H1 (cell line): Measurements from ENCODE around the gene RXRA.

ENCODE experiments used
- CEBPB ChIP-seq: IDR thresholded peaks from 2 replicates; pipeline ENCODE4 v1.6.1; 2012; ENCODE audit warnings: low read depth, low read length
- EZH2 ChIP-seq: fragments of 200-600 bp; sonication (generic); IDR thresholded peaks from 2 replicates; pipeline ENCODE4 v1.7.1; 2012; ENCODE audit warnings: low read depth, mild to moderate bottlenecking, moderate library complexity, low read length, inconsistent platforms; ENCODE audit not compliant: severe bottlenecking
- GABPA ChIP-seq: IDR thresholded peaks from 2 replicates; pipeline ENCODE4 v1.6.1; 2011; ENCODE audit warnings: mild to moderate bottlenecking, low read length, moderate library complexity, borderline replicate concordance; ENCODE audit not compliant: insufficient read depth
- JUN ChIP-seq: IDR thresholded peaks from 2 replicates; pipeline ENCODE4 v1.6.1; 2011; ENCODE audit warnings: low read depth, mild to moderate bottlenecking, improper control_type of control experiment, low read length
- KDM4A ChIP-seq: IDR thresholded peaks from one replicate; pipeline ENCODE4 v1.7.1; 2012; ENCODE audit warnings: low read depth, mild to moderate bottlenecking, moderate library complexity, low read length, inconsistent platforms; ENCODE audit not compliant: severe bottlenecking
- MAX ChIP-seq: IDR thresholded peaks from 2 replicates; pipeline ENCODE4 v1.6.1; 2012; ENCODE audit warnings: inconsistent platforms
- NANOG ChIP-seq: IDR thresholded peaks from 2 replicates; pipeline ENCODE4 v1.6.1; 2011; ENCODE audit warnings: low read length, low read depth, mild to moderate bottlenecking, inconsistent platforms; ENCODE audit not compliant: insufficient read depth, poor library complexity, severe bottlenecking
- POLR2A ChIP-seq, 2 experiments: IDR thresholded peaks; 1 replicate in 1 of 2; 2 replicates in 1 of 2; pipeline ENCODE4 v1.6.1; 2011; ENCODE audit warnings: low read depth in 2 of 2, low read length in 2 of 2, mild to moderate bottlenecking in 2 of 2; ENCODE audit errors: control extremely low read depth in 1 of 2
- POLR2AphosphoS5 ChIP-seq: IDR thresholded peaks from 2 replicates; pipeline ENCODE4 v1.6.1; 2011; ENCODE audit warnings: low read depth, low read length
- RFX5 ChIP-seq: IDR thresholded peaks from 2 replicates; pipeline ENCODE4 v1.6.1; 2011; ENCODE audit warnings: low read depth, low read length, improper control_type of control experiment, borderline replicate concordance
- SP2 ChIP-seq: IDR thresholded peaks from 2 replicates; pipeline ENCODE4 v1.6.1; 2012; ENCODE audit warnings: mild to moderate bottlenecking, low read length, inconsistent platforms
- YY1 ChIP-seq: IDR thresholded peaks from 2 replicates; pipeline ENCODE4 v1.6.1; 2011; ENCODE audit warnings: low read depth, mild to moderate bottlenecking, low read length
- TF ChIP-seq, protein P1 (sequence below), 3 experiments: IDR thresholded peaks; 1 replicate in 2 of 3; 2 replicates in 1 of 3; pipeline versions ENCODE4 v1.5.1 to v1.6.1; 2011; ENCODE audit warnings: low read length in 3 of 3, mild to moderate bottlenecking in 3 of 3, inconsistent platforms in 2 of 3, low read depth in 1 of 3, moderate library complexity in 1 of 3; ENCODE audit not compliant: insufficient read depth in 1 of 3; ENCODE audit errors: control extremely low read depth in 1 of 3
- TF ChIP-seq, protein P2 (sequence below): IDR thresholded peaks from 2 replicates; pipeline ENCODE4 v1.6.1; 2011; ENCODE audit warnings: low read length, improper control_type of control experiment

GRCh38 chr9:134404376-134405358 is 78.4 kb downstream of the RXRA start:
- TF ChIP-seq, protein P1, sequence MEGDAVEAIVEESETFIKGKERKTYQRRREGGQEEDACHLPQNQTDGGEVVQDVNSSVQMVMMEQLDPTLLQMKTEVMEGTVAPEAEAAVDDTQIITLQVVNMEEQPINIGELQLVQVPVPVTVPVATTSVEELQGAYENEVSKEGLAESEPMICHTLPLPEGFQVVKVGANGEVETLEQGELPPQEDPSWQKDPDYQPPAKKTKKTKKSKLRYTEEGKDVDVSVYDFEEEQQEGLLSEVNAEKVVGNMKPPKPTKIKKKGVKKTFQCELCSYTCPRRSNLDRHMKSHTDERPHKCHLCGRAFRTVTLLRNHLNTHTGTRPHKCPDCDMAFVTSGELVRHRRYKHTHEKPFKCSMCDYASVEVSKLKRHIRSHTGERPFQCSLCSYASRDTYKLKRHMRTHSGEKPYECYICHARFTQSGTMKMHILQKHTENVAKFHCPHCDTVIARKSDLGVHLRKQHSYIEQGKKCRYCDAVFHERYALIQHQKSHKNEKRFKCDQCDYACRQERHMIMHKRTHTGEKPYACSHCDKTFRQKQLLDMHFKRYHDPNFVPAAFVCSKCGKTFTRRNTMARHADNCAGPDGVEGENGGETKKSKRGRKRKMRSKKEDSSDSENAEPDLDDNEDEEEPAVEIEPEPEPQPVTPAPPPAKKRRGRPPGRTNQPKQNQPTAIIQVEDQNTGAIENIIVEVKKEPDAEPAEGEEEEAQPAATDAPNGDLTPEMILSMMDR (IDR thresholded peaks at IDR 0.05; ENCODE audit: control extremely low read depth in 1 of 3, insufficient read depth in 1 of 3, low read depth in 1 of 3, low read length in 3 of 3): no peak
- TF ChIP-seq POLR2A (IDR thresholded peaks at IDR 0.05; ENCODE audit: control extremely low read depth in 1 of 2, low read depth in 2 of 2, low read length in 2 of 2) (no peak), EZH2 (no peak), GABPA (no peak), SP2 (no peak), YY1 (no peak), NANOG (no peak), RFX5 (no peak), MAX (no peak), CEBPB (no peak), JUN (no peak), POLR2AphosphoS5 (no peak), KDM4A (no peak)
- TF ChIP-seq, protein P2, sequence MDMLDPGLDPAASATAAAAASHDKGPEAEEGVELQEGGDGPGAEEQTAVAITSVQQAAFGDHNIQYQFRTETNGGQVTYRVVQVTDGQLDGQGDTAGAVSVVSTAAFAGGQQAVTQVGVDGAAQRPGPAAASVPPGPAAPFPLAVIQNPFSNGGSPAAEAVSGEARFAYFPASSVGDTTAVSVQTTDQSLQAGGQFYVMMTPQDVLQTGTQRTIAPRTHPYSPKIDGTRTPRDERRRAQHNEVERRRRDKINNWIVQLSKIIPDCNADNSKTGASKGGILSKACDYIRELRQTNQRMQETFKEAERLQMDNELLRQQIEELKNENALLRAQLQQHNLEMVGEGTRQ: no peak
